A673 (cell line): ENCODE results near the gene MGAT3. TPM values are rescaled to one million over a fixed set of nuclear protein-coding genes. Genes with fewer than 3 reads are reported as not detected.

Experiments
- BruUV-seq: library from RNA; stranded (reverse); fragments of 400-500 nt; replicated peaks from 2 replicates; lab custom pipeline; 2021; lab: Mats Ljungman, UMichigan
- CTCF ChIA-PET: fragments of 300-600 bp; sonication (Branson Sonifier 250); formaldehyde crosslinking; loops from one replicate; lab custom pipeline; 2022; ENCODE audit warnings: antibody characterized with exemption; lab: Charles Lee
- POLR2A ChIA-PET: fragments of 300-600 bp; sonication (Branson Sonifier 250); formaldehyde crosslinking; loops from one replicate; lab custom pipeline; 2022; ENCODE audit warnings: antibody characterized with exemption; ENCODE audit not compliant: low non-redundant PET; lab: Charles Lee
- DNase-seq: peaks from one replicate; pipeline ENCODE4 v3.0.0-alpha.2; 2015; ENCODE audit warnings: low spot score
- H3K27ac ChIP-seq: fragments of 200-600 bp; sonication (generic); 2 replicates; pipeline ENCODE4 v1.5.1; 2016; ENCODE audit warnings: mixed run types, low read depth, mild to moderate bottlenecking, mixed read lengths, antibody characterized with exemption, low read length; ENCODE audit not compliant: poor library complexity, severe bottlenecking
- H3K27me3 ChIP-seq: fragments of 200-600 bp; sonication (generic); replicated peaks from 2 replicates; pipeline ENCODE4 v1.6.1; 2017; ENCODE audit warnings: mixed run types, low read depth, mild to moderate bottlenecking, mixed read lengths, antibody characterized with exemption, low read length; ENCODE audit not compliant: insufficient read depth, poor library complexity
- H3K36me3 ChIP-seq: fragments of 200-600 bp; sonication (generic); 2 replicates; pipeline ENCODE4 v1.6.1; 2016; ENCODE audit warnings: mixed run types, mild to moderate bottlenecking, mixed read lengths, antibody characterized with exemption, low read length; ENCODE audit not compliant: insufficient read depth, poor library complexity, severe bottlenecking
- H3K4me1 ChIP-seq: fragments of 200-600 bp; sonication (generic); 2 replicates; pipeline ENCODE4 v1.6.1; 2017; ENCODE audit warnings: mixed run types, mild to moderate bottlenecking, mixed read lengths, antibody characterized with exemption, low read length; ENCODE audit not compliant: insufficient read depth, poor library complexity, severe bottlenecking
- H3K4me3 ChIP-seq: fragments of 200-600 bp; sonication (generic); 2 replicates; pipeline ENCODE4 v1.5.1; 2016; ENCODE audit warnings: low read depth, mixed run types, mild to moderate bottlenecking, mixed read lengths, low read length; ENCODE audit not compliant: poor library complexity, severe bottlenecking
- H3K9me3 ChIP-seq: fragments of 200-600 bp; sonication (generic); 2 replicates; pipeline ENCODE4 v1.6.1; 2016; ENCODE audit warnings: mixed run types, low read depth, mild to moderate bottlenecking, mixed read lengths, antibody characterized with exemption, low read length; ENCODE audit not compliant: poor library complexity, severe bottlenecking
- EZH2 ChIP-seq: fragments of 200-600 bp; sonication (generic); IDR thresholded peaks from 2 replicates; pipeline ENCODE4 v1.6.1; 2017; ENCODE audit warnings: borderline replicate concordance, low read depth, mild to moderate bottlenecking, mixed read lengths, antibody characterized with exemption, low read length; ENCODE audit not compliant: poor library complexity, severe bottlenecking
- intact Hi-C: fragments of 100-400 bp; cut with micrococcal nuclease; formaldehyde crosslinking; loops from one replicate; pipeline ENCODE4 v1.10.0; 2022; ENCODE audit not compliant: unreplicated experiment
- total RNA-seq: library from RNA; stranded (reverse); gene quantifications from 2 replicates; pipeline ENCODE4 v1.2.3, GENCODE V29; 2021
- TF ChIP-seq, protein P1 (sequence below): fragments of 300-800, 200-600 bp; sonication (generic); conservative IDR thresholded peaks from 2 replicates; pipeline ENCODE4 v1.5.1; 2017; ENCODE audit warnings: low read depth, mild to moderate bottlenecking, antibody characterized with exemption, low read length, moderate library complexity, mixed read lengths

MGAT3 gene
- total RNA-seq, 1 experiment from 2014 or later = 2.7 TPM

DNA sequence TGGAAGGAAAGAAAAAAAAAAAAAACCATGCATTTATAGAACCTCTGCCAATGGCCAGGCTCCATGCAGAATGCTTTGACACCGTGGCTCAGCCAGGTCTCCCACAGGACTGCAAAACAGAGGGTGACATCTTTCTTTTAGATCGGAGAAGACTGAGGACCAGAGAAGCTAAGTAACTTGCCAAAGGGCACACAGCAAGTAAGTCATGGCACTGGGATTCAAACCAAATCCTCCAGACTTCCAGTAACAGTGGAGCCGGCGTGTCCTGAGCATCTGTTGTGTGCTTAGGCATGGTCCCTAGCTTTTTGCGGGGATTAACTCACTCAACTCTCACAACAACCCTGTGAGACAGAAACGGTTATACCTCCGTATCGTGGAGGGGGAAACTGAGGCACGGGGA lies 20.7 kb downstream of the MGAT3 start:
- CTCF ChIA-PET = interaction anchor here (1.4 kb wide), 1 partner anchor 19 kb away, joined by 4 read pairs; no protein-coding TSS in a partner anchor
- BruUV-seq = no TSS peak
- H3K9me3 ChIP-seq = no peaks in the 10 kb centered on the region

DNA sequence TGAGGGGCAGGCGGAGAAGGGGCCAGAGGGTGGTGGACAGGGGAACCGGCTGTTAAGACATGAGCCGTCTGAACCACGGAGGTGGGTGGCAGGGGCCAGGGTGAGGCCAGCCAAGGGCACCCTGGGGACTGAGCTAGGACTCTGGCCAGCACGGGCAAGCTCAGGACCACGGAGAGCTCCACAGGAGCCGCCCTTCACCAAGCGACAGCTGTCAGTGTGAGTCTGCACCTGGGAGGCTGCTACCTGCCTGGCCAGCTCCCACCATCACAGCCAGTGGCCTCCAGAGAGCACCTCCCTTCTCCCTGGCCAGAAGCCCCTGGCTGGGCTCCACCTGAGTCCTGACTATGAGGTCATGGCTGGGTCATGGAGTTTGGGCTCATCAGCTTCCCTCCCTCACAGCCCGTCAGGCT lies 21.6 kb downstream of the MGAT3 start:
- POLR2A ChIA-PET = no interaction called here
- Histone ChIP-seq H3K27ac (no peak overlapping the region), H3K27me3 (no peaks in the 10 kb centered on the region), H3K9me3 (no peaks in the 10 kb centered on the region), H3K4me1 (no peaks in the 10 kb centered on the region), H3K36me3 (no peaks in the 10 kb centered on the region), H3K4me3 (no peak overlapping the region)
- BruUV-seq = no TSS peak
- CTCF ChIA-PET = no interaction called here
- intact Hi-C loops = no loop called here
- no peak for DNase-seq
- TF ChIP-seq EZH2 = no peak
- TF ChIP-seq, protein P1, sequence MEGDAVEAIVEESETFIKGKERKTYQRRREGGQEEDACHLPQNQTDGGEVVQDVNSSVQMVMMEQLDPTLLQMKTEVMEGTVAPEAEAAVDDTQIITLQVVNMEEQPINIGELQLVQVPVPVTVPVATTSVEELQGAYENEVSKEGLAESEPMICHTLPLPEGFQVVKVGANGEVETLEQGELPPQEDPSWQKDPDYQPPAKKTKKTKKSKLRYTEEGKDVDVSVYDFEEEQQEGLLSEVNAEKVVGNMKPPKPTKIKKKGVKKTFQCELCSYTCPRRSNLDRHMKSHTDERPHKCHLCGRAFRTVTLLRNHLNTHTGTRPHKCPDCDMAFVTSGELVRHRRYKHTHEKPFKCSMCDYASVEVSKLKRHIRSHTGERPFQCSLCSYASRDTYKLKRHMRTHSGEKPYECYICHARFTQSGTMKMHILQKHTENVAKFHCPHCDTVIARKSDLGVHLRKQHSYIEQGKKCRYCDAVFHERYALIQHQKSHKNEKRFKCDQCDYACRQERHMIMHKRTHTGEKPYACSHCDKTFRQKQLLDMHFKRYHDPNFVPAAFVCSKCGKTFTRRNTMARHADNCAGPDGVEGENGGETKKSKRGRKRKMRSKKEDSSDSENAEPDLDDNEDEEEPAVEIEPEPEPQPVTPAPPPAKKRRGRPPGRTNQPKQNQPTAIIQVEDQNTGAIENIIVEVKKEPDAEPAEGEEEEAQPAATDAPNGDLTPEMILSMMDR = no peak

More for the DNA sequence above, 20.7 kb downstream of the MGAT3 start:
- TF ChIP-seq, protein P1 = no peak
- TF ChIP-seq EZH2 = no peak
- Histone ChIP-seq H3K36me3 (no peaks in the 10 kb centered on the region), H3K4me3 (no peak overlapping the region), H3K4me1 (no peaks in the 10 kb centered on the region), H3K27me3 (no peaks in the 10 kb centered on the region), H3K27ac (no peak overlapping the region)
- intact Hi-C loops = no loop called here
- POLR2A ChIA-PET = no interaction called here
- no peak for DNase-seq

DNA sequence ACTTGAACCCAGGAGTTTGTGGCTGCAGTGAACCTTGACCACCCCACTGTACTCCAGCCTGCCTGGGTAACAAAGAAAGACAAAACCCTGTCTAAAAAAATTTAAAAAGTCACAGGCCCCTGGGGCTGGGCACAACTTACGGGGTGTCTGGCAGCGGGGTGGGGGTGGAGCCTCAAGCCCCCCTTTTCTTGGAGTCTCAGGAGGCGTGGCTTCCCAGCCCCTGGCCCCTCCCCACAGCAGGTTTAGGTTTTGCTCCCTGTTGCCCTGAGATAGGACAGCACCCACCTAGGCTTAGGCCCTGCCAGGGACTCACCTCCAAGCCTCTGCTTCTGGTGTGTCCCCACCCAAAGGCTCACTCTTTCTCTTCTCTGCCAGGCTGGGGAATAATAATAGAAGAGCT lies 22.4 kb downstream of the MGAT3 start:
- ChIA-PET CTCF (no interaction called here), POLR2A (no interaction called here)
- BruUV-seq = no TSS peak
- intact Hi-C loops = no loop called here
- H3K27me3 ChIP-seq = no peaks in the 10 kb centered on the region
- no peak overlapping the region for H3K4me3 ChIP-seq
- H3K9me3 ChIP-seq = no peaks in the 10 kb centered on the region
- no peaks in the 10 kb centered on the region for H3K4me1 ChIP-seq
- DNase-seq = no peak
- H3K36me3 ChIP-seq = no peaks in the 10 kb centered on the region
- no peak overlapping the region for H3K27ac ChIP-seq
- TF ChIP-seq EZH2 = no peak

DNA sequence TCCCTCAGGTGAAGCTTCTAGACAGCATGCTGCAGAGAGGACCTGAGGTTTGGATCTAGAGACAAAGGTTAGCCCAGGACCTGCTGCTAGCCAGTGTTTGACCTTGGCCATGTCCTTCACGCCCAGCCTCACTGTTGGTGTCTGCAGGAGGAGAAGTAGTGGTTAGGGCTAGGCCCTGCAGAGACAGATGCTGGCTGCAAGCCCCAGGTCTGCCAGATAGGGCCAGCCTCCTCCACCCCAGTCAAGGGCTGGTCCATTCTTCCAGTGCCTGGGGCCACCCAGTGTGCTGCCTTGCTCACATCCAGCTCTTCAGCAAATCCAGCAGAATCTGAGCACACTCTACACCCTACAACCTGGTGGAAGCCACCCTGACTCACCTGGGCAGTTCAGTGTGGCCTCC lies 23.7 kb downstream of the MGAT3 start:
- no peak overlapping the region for H3K4me3 ChIP-seq
- no peaks in the 10 kb centered on the region for H3K4me1 ChIP-seq
- H3K36me3 ChIP-seq = no peaks in the 10 kb centered on the region
- CTCF ChIA-PET = no interaction called here
- no peaks in the 10 kb centered on the region for H3K9me3 ChIP-seq
- no peak overlapping the region for H3K27ac ChIP-seq
- intact Hi-C loops = no loop called here
- no peak for DNase-seq
- POLR2A ChIA-PET = no interaction called here
- no TSS peak for BruUV-seq
- TF ChIP-seq EZH2 = no peak
- TF ChIP-seq, protein P1 = no peak
- H3K27me3 ChIP-seq = no peaks in the 10 kb centered on the region
